ENCODE measurements around the gene RAD51AP2. TPM values are rescaled to one million over a fixed set of nuclear protein-coding genes. Genes with fewer than 3 reads are reported as not detected.

Gene RAD51AP2
- total RNA-seq, 1 experiment from 2014 or later, result not detected

DNA sequence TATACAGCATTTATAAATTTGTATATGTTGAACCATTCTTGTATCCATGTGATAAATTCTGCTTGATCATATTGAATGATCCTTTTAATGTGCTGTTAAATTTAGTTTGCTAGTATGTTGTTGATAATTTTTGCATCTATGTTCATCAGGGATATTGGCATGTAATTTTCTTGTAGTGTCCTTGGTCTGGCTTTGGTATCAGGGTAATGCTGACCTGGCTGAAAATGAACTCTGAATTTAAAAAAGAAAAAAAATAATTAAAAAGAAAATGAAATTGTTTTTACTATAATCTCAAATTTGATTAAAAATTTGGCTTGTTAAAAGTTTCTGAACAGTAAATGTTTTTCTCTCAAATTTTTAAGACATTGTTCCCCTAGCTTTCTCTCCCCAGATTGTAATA is 46.3 kb downstream of the RAD51AP2 start:
- ChIA-PET POLR2A (no interaction called here), CTCF (no interaction called here)

DNA sequence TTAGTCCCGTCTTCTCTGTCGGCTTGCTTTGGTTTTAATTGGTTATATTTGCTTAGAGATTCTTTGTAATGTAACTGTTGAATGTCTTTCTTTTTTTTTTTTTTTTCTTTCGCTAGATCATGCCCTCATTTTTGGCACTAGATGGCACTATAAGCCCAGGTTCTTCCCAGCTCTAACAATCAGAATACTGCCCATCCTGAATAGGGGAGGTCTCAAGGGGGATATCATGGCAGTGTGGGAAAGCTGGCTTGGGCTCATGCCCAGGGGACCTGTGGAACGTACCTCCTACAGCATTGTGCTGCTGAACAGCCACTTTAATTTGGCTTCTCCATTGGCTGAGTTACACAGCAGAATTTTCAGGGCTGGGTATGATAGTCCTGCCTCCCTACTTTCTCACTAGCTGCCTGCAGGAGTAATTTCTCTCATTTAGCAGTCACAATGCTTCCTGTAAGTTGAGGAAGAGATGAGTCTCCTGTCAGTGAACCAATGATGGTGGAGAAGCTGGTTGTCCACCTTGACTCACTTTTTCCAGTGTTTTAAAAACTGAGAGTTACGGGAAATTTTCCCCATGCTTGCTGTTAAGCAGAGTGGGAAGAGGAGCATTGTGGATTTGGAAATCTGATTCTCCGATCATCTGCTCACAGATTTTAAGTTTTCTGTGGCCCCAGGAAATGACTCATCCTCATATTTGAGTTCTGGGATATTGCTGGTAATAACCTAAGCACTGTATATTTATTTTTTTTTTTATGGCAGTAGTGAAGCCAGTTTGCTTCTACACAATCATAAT is 47.2 kb downstream of the RAD51AP2 start:
- no peak overlapping the region for H3K4me3 ChIP-seq (ENCODE audit: low read depth in 2 of 2, low read length in 2 of 2)
- H3K36me3 ChIP-seq (ENCODE audit: control insufficient read depth, insufficient read depth, low read length), result no peaks in the 10 kb centered on the region
- no peak for TF ChIP-seq TCF7L2 (IDR thresholded peaks at IDR 0.05; ENCODE audit: low read depth, low read length)
- TF ChIP-seq SIN3A (IDR thresholded peaks at IDR 0.05; ENCODE audit: borderline replicate concordance, insufficient read depth, low read depth, low read length), result no peak
- TF ChIP-seq, protein P1, sequence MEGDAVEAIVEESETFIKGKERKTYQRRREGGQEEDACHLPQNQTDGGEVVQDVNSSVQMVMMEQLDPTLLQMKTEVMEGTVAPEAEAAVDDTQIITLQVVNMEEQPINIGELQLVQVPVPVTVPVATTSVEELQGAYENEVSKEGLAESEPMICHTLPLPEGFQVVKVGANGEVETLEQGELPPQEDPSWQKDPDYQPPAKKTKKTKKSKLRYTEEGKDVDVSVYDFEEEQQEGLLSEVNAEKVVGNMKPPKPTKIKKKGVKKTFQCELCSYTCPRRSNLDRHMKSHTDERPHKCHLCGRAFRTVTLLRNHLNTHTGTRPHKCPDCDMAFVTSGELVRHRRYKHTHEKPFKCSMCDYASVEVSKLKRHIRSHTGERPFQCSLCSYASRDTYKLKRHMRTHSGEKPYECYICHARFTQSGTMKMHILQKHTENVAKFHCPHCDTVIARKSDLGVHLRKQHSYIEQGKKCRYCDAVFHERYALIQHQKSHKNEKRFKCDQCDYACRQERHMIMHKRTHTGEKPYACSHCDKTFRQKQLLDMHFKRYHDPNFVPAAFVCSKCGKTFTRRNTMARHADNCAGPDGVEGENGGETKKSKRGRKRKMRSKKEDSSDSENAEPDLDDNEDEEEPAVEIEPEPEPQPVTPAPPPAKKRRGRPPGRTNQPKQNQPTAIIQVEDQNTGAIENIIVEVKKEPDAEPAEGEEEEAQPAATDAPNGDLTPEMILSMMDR (IDR thresholded peaks at IDR 0.05), result peak; percentile 52
- 0 out of 2 replicates have a peak, but pooled peaks cover 7% of the 10 kb centered on the region for H3K9me3 ChIP-seq (ENCODE audit: control insufficient read depth, insufficient read depth, low read depth, low read length)
- H3K27me3 ChIP-seq (ENCODE audit: control insufficient read depth, insufficient read depth, low read length), result no peaks in the 10 kb centered on the region
- H3K27ac ChIP-seq (ENCODE audit: low read length), result no peak overlapping the region
- DNase-seq (ENCODE audit: low read depth, low spot score) (peak; percentile 17), ATAC-seq (no peak)
- intact Hi-C loops (cut with micrococcal nuclease; ENCODE audit: unreplicated experiment), result loop anchor here (5.0 kb wide), 1 partner anchor 201 kb away; no protein-coding TSS in a partner anchor
- in situ Hi-C loops (cut with HindIII; ENCODE audit: low pct_unique_long_range_greater_than_20kb, low sequenced_read_pairs), result no loop called here
- no TSS peak for BruUV-seq (replicated peaks)
- POLR2A ChIA-PET, result no interaction called here
- CTCF ChIA-PET, result interaction anchor here (0.7 to 1.4 kb wide), 4 partner anchors 102 to 262 kb away, joined by 3 to 16 read pairs (median 5); no protein-coding TSS in a partner anchor
- H3K4me1 ChIP-seq (ENCODE audit: control insufficient read depth, insufficient read depth, low read length), result no peaks in the 10 kb centered on the region

More for the DNA sequence above, 46.3 kb downstream of the RAD51AP2 start:
- 0 out of 2 replicates have a peak, but pooled peaks cover 7% of the 10 kb centered on the region for H3K9me3 ChIP-seq (ENCODE audit: control insufficient read depth, insufficient read depth, low read depth, low read length)
- no peak overlapping the region for H3K4me3 ChIP-seq (ENCODE audit: low read depth in 2 of 2, low read length in 2 of 2)
- in situ Hi-C loops (cut with HindIII; ENCODE audit: low pct_unique_long_range_greater_than_20kb, low sequenced_read_pairs), result no loop called here
- no TSS peak for BruUV-seq (replicated peaks)
- ATAC-seq (no peak), DNase-seq (ENCODE audit: low read depth, low spot score) (no peak)
- intact Hi-C loops (cut with micrococcal nuclease; ENCODE audit: unreplicated experiment), result loop anchor here (5.0 kb wide), 1 partner anchor 200 kb away; no protein-coding TSS in a partner anchor
- no peaks in the 10 kb centered on the region for H3K4me1 ChIP-seq (ENCODE audit: control insufficient read depth, insufficient read depth, low read length)
- TF ChIP-seq SIN3A (IDR thresholded peaks at IDR 0.05; ENCODE audit: borderline replicate concordance, insufficient read depth, low read depth, low read length) (no peak), POLR2AphosphoS5 (IDR thresholded peaks at IDR 0.05; ENCODE audit: low read depth, low read length) (no peak), TCF7L2 (IDR thresholded peaks at IDR 0.05; ENCODE audit: low read depth, low read length) (no peak)
- TF ChIP-seq, protein P1 (IDR thresholded peaks at IDR 0.05), result no peak
- TF ChIP-seq, protein P2, sequence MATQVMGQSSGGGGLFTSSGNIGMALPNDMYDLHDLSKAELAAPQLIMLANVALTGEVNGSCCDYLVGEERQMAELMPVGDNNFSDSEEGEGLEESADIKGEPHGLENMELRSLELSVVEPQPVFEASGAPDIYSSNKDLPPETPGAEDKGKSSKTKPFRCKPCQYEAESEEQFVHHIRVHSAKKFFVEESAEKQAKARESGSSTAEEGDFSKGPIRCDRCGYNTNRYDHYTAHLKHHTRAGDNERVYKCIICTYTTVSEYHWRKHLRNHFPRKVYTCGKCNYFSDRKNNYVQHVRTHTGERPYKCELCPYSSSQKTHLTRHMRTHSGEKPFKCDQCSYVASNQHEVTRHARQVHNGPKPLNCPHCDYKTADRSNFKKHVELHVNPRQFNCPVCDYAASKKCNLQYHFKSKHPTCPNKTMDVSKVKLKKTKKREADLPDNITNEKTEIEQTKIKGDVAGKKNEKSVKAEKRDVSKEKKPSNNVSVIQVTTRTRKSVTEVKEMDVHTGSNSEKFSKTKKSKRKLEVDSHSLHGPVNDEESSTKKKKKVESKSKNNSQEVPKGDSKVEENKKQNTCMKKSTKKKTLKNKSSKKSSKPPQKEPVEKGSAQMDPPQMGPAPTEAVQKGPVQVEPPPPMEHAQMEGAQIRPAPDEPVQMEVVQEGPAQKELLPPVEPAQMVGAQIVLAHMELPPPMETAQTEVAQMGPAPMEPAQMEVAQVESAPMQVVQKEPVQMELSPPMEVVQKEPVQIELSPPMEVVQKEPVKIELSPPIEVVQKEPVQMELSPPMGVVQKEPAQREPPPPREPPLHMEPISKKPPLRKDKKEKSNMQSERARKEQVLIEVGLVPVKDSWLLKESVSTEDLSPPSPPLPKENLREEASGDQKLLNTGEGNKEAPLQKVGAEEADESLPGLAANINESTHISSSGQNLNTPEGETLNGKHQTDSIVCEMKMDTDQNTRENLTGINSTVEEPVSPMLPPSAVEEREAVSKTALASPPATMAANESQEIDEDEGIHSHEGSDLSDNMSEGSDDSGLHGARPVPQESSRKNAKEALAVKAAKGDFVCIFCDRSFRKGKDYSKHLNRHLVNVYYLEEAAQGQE (IDR thresholded peaks at IDR 0.05; ENCODE audit: insufficient read depth in 1 of 2, low read depth in 2 of 2, low read length in 1 of 2), result no peak
- H3K27ac ChIP-seq (ENCODE audit: low read length), result no peak overlapping the region
- no peaks in the 10 kb centered on the region for H3K36me3 ChIP-seq (ENCODE audit: control insufficient read depth, insufficient read depth, low read length)
- H3K27me3 ChIP-seq (ENCODE audit: control insufficient read depth, insufficient read depth, low read length), result no peaks in the 10 kb centered on the region

Measured in Panc1 (cell line).